Jurkat, Clone E6-1 (cell line): ENCODE results near the gene HNRNPA0. TPM values are rescaled to one million over a fixed set of nuclear protein-coding genes. Genes with fewer than 3 reads are reported as not detected.
"Not testable (repeated sequence)": the region's sequence is repeated elsewhere in the genome, so short reads cannot be mapped to it uniquely, and the experiment has no call there.

Source experiments
- DNase-seq: peaks from one replicate; pipeline ENCODE4 v3.0.0-alpha.2; 2011; ENCODE audit warnings: low read depth, low spot score
- H3K4me3 ChIP-seq: 2 replicates; pipeline ENCODE4 v1.5.1; 2011; ENCODE audit warnings: mild to moderate bottlenecking, low read length, control low read depth, moderate library complexity
- polyA plus RNA-seq: library from polyadenylated mRNA; unstranded; fragments of >200 nt; gene quantifications from one replicate; pipeline ENCODE4 v1.2.1, GENCODE V29; 2012; ENCODE audit warnings: missing spikeins; ENCODE audit not compliant: insufficient read length, insufficient read depth

HNRNPA0 gene
- 47.9 TPM for polyA plus RNA-seq

DNA sequence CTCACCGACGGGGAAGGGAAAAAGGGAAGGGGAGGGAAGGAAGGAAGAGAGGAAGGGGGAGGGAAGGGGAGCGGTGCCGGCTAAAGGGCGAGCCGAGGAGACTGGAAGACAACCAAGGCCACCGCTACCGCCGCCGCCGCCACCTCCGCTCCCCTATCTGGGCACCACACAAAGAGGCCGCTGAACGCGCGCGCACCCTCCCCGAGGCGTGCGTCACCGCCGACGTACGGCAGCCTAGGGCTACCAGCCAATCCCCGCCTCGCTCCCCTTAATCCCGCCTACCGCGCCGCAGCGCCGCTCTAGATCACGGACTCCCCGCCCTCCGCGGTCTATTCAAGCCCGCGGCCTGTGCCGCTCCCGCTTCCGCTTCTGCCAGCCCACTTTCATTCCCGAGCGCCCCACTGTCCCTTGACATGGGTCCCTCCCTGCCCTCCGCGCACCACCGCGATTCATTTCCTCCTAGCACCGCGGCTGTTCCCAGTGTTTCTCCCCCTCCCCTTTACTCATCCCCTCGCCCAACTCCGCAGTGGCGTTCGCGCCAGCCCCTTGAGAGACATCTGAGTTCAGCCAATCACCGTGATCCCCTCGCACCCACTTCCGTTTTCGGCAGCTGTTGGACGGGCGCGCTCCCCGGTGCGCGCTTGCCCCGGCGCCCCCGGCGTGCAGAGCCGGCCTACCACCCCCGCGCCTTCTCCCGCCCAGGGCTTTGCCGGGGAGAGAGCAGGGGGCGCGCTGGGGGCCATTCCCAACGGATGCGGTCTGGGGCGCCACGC is at the start of gene HNRNPA0:
TSS of gene HNRNPA0 (minus strand) at position 176 of the 773 bp plus-strand sequence. CDS start 297 bp downstream, outside the sequence.
- peak; percentile 97 for DNase-seq

DNA sequence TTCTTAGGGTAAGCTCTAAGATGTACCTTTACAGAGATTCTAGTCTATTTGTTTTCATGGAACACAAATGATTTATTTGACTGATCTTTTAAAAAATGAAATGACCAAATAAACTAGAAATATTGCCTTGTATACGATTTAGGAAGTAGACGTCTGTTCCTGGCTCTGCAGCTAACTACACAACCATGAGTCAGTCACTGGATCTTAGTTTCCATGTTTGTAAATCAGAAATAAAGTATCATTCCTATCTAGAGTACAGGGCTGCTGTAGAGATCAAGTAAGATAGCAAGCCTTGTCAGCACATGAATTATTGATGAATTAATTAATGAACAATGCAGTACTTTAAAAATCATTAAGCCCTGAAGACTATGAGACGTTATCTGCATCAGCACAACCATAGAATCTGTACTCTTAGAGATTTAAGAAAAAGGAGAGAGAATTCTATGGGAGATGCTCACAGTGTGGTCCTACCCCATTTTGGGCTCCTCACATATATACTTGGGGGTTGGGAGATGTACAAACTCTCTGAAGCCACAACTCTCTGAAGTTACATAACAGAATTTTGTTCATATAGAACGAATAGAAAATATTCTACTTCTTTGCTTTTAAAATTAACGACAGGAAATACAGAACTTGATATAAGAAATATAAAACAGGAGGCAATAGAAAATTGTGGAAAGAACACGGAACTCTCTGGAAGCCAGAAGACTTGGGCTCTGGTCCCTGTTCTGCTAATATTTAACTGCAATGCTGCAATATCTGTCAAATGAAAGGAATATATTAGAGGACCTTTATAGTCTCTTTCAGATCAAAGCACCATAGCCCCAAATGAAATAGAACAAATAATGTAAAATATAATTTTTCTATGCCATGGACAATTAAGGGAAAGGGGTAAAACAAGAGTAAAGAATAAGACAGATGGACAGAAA is 48.4 kb upstream of the HNRNPA0 start:
- DNase-seq: no peak
- no peak overlapping the region for H3K4me3 ChIP-seq

More for the DNA sequence above, at the start of gene HNRNPA0:
- peak within 1 kb of the TSS; percentile 96 for H3K4me3 ChIP-seq

DNA sequence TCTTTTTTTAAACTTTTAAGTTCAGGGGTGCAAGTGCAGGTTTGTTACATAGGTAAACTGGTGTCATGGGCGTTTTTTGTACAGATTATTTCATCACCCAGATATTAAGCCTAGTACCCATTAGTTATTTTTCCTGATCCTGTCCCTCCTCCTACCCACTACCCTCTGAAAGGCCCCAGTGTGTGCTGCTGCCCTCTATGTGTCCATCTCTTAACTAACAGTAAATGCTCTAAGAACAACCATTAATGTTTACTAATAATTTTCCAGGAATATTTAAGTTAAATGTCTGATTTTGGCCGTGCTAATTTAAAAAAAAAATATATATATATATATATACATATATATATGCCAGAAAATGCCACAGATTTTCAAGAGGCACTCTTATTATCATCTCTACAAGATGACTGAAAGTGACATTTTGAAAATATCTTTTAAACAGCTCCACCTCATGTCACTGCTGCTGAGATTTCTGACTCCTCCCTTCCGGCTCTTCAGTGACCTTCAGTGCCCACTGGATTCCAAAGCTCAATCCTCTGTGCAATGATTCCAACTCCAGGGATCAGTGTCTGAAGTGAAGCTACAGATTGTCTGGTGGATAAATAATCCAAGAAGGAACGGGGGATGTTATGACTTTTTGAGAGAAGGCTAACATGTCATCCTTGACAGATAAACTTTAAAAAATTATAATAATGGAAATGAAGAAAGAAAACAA is 46.7 kb upstream of the HNRNPA0 start:
- H3K4me3 ChIP-seq: no peak overlapping the region
- DNase-seq: no peak

DNA sequence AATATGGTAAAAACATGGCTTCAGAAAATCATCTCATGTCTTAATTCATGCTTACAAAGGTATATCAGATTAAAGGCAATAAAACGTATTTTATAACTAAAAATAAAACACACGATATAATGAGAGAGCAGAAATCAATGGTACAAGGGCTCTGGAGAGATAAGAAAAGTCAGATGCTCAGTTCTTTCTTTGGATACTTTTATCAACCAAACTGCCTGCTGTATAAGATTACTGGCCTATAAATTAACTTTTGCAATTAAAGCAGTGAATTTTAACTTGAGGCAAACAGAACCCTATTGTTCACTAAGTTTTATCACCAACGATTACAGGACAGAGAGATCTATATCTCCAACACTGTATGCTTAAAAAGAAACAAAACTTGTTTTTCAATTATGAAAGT is 42.1 kb upstream of the HNRNPA0 start:
- DNase-seq: no peak
- no peak overlapping the region for H3K4me3 ChIP-seq

DNA sequence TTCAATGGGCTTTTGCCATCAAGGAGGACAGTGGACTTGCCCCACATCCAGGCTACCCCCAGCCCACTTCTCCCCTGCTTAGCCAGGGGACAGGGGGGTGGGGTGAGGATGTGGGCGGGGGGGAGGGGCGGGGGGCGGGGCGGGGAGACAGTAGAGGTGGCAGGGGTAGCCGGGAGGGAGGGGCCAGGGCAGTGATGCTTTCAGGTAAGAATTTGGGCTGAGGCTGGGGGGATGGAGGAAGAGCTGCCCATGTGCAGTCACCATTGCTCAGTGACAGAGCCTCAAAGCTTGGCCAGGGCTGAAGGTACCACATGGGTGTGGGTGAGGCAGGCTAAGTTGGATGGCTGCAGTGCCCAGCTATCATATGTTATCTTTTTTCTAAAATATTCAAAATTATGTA is 40.7 kb upstream of the HNRNPA0 start:
- DNase-seq: no peak
- H3K4me3 ChIP-seq: no peak overlapping the region

DNA sequence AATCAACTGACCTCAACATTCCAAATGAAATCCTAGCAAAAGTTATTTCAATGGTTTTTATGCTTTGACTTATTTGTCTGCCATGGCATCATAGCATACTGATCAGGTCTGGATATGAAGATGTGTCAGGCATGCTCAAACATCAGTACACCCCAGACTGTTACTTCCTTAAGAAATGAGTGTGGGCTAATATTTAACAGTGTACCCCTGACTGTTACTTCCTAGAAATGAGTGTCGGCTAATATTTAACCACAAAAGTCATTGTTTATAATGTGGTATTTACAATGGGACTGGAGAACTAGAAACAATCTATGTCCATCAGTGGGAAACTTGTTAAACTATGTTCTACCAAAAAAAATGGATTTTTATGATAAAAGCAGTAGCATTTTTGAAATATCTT is 38.1 kb upstream of the HNRNPA0 start:
- DNase-seq: no peak
- H3K4me3 ChIP-seq: no peak overlapping the region

DNA sequence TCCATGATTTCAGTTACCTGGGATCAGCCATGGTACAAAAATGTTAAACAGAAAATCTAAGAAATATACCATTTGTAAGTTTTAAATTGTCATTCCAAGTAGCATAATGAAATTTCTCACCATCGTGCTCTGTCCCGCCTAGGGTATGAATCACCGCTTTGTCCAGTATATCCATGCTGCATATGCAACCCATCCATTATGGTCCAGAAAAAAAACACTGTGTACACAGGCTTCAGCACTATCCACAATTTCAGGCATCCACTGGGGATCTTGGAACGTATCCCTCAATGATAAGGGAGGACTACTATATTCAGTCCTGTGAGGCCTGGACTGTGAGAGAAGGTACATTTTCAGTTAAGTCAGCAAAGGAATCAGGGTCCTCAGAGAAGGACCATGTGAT is 37.6 kb upstream of the HNRNPA0 start:
- DNase-seq: no peak

DNA sequence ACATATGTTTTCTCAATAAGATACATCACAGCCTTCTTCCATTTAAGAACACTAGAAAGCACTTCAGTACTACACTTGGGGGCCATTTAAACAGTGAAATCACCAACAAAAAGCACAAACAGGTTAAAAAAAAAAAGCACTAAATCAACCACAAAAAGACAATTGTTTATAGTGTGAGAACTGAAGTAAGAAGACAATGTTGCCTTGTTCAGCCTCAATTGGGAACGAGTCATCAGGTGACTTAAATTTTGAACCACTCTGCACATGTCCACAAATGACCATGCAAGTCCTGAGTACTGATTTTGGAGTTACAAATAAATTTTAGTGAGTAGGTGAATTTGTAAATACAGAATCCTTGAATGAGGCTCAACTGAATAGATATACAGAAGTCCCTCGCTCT is 37.2 kb upstream of the HNRNPA0 start:
- no peak overlapping the region for H3K4me3 ChIP-seq
- DNase-seq: no peak

More for the DNA sequence above, 37.6 kb upstream of the HNRNPA0 start:
- H3K4me3 ChIP-seq: no peak overlapping the region

DNA sequence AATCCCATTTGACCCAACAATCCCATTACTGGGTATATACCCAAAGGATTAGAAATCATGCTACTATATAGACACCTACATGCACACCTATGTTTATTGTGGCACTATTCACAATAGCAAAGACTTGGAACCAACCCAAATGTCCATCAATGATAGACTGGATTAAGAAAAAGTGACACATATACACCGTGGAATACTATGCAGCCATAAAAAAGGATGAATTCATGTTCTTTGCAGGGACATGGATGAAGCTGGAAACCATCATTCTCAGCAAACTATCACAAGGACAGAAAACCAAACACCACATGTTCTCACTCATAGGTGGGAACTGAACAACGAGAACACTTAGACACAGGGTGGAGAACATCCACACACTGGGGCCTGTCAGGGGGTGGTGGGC is 34.4 kb upstream of the HNRNPA0 start:
- DNase-seq, H3K4me3 ChIP-seq: not testable (repeated sequence)

DNA sequence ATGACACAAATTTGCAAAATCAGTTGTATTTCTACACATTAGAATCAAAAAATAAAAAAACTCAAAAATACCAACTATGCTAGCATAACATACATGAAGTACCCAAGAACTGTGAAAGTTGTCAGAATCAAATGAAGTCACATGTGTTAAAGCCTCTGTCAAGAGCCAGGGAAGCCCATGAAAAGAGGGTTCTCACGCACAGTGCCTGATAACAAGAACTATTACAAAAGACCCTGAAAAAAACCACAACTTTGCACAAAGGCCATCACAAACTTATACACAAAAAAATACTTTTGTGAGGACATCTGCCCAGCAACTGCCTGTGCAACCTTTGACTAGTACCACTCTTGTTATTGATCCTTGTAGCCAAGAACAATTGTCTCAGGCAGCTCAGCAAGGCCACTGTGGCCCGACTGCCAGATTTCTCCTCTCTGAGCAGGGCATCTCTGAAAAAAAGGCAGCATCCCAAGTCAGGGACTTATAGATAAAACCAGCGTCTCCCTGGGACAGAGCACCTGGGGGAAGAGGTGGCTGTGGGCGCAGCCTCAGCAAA is 28.9 kb upstream of the HNRNPA0 start:
- DNase-seq: no peak
- H3K4me3 ChIP-seq: no peak overlapping the region

DNA sequence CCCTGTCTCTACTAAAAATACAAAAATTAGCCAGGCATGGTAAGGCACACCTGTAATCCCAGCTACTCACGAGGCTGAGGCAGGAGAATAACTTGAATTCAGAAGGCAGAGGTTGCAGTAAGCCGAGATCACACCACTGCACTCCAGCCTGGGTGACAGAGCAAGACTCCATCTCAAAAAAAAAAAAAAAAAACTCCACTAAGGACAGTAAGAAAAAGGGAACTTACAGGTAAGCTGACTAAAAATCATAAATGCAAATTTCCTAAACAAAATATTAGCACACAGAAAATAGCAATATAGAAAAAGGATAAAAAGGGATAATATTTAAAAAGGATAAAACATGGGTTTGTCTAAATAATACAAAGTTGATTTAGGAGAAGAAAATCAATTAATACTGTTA is 27.9 kb upstream of the HNRNPA0 start:
- H3K4me3 ChIP-seq: no peak overlapping the region
- DNase-seq: no peak

DNA sequence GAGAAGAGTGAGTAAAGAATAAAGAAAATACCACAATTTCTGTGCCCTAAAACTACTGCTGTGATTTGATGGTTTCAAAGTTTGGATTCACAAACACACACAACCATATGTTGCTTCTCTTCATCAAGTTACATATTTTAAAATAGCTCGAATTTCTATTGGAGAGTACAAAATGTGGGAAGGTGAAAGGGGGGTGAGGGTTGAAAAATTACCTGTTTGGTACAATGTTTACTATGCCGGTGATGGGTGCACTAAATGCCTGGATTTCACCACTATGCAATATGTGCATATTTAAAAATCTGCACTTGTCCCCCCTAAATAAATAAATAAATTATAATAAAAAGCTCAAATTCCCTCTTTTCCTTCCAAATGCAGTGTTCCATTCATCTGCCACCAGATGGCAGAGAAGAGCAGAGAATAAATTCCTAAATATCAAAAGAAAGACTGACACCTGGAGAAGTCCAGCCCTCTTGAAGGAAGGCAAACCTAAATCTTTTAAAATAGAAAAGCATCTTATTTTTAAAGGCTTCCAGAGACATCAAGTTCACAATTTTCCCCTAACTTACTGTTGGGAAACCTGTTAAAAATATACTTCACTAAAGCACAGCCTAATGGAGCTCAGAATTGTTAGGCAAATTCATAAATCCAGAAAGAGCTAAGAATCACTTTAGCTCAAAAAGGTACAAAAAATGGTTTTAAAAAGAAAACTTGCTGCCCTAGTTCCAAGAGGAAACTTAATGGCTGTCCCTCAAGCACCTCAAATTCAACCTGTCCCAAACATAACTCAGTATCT is 24.8 kb upstream of the HNRNPA0 start:
- no peak overlapping the region for H3K4me3 ChIP-seq
- DNase-seq: peak; percentile 33

DNA sequence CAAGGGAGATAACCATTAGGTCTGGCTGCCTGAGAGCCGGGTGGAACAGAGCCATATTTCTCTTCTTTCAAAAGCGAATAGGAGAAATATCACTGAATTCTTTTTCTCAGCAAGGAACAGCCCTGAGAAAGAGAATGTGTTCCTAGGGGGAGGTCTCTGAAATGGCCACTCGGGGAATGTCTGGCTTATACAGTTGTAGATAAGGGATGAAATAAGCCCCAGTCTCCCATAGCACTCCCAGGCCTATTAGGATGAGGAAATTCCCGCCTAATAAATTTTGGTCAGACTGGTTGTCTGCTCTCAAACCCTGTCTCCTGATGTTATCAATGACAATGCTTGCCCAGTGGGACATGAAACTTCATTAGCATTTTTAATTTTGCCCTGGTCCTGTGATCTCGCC is 13.8 kb upstream of the HNRNPA0 start:
- H3K4me3 ChIP-seq, DNase-seq: not testable (repeated sequence)

DNA sequence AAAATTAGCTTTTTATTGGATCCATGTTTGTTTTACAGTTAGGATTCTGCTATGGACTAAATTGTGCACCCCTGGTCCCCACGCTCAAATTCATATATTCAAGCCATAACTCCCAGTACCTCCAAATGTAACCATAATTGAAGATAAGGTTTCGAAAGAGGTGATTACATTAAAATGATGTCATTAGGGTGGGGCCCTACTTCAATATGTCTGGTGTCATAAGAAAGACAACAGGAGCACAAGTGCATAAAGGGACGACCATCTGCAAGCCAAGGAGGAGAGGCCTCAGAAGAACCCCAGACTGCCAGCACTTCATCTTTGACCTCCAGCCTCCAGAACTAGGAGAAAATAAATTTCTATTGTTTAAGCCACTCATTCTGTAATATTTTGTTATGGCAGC is 7.4 kb upstream of the HNRNPA0 start:
- DNase-seq: no peak
- no peak overlapping the region for H3K4me3 ChIP-seq

DNA sequence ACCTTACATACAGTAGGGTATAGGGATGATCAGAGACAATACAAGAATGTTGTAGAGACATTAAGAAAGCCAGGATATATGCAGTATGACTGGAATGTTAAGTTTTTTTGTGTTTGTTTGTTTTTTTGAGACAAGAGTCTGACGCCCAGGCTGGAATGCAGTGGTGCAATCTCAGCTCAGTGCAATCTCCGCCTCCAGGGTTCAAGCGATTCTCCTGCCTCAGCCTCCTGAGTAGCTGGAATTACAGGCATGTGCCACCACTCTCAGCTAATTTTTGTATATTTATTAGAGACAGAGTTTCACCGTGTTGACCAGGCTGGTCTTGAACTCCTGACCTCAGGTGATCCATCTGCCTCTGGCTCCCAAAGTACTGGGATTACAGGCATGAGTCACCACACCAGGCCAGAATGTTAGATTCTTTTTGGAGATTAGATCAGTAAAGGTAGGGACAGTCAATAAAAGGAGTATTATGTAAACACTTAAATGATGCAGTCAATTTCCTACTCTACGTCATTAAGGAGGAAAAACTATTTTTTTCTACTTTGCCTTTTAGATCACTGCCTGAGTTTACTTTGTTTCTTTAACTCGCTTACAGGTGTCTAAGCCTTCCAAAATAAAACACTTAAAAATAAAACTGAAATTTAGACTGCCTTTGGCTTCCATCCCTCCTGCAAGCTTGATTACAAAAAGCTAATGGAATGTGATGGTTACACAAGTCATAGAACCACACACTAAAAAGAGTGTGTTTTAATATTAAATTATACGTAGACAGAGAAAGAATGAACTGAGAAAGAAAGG is 6.8 kb upstream of the HNRNPA0 start:
- H3K4me3 ChIP-seq: no peak overlapping the region
- DNase-seq: no peak

DNA sequence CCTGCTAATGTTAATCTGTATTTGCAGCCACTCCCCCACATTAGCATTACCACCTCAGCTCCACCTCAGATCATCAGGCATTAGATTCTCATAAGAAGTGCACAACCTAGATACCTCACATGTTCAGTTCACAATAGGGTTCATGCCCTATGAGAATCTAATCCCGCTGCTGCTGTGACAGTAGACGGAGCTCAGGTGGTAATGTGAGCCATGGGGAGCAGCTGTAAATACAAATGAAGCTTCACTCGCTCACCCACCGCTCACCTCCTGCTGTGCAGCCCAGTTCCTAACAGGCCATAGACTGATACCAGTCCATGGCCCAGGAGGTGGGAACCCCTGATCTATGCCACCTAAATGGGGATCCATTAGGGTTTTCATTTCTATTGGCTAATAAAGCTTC is 6.1 kb upstream of the HNRNPA0 start:
- DNase-seq: no peak
- H3K4me3 ChIP-seq: no peak overlapping the region

DNA sequence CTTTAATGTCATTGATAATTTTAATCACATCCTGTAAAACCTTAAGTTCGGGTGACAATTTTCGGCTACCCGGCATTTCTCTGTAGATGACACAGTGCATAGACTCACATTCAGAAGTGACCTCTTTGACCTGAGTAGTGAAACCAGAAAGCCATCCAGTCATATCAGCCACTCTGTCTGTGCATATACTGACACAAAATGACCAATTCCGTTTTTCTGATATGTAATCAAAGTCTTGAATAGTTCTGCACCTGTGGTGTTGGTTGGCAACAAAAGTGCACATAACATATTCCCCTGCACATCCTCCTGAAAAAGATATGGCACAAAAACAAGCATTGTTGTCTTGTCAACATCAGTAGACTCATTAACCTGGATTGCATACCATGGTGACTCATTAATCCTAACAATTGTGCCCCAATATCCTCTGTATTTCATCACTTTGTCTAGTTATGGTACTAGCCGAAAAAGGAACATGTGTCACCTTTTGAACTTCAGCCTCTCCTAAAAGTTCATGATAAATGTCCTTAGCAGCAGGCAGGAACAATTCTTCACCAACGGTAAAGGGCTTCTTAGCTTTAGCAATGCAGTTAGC is 4.6 kb upstream of the HNRNPA0 start:
- no peak overlapping the region for H3K4me3 ChIP-seq
- DNase-seq: no peak
